Adrenal gland (tissue), 5 donors: ENCODE measurements around the gene CFAP70.

Source experiments
- CTCF ChIP-seq, 6 experiments: fragments of 450-650 bp in 4 of 6; fragments of 200-600 bp in 2 of 6; sonication (generic) in 1 of 6; IDR thresholded peaks; 1 replicate in 5 of 6; 2 replicates in 1 of 6; pipeline versions ENCODE4 v1.5.1 to v1.8.0; 2016 to 2021; ENCODE audit warnings: antibody characterized with exemption in 6 of 6, mild to moderate bottlenecking in 2 of 6, moderate library complexity in 1 of 6
- POLR2A ChIP-seq, 2 donors: fragments of 450-650 bp; IDR thresholded peaks; one replicate each; pipeline ENCODE4 v1.6.1; 2017; ENCODE audit warnings: antibody characterized with exemption in 2 of 2, mild to moderate bottlenecking in 2 of 2, moderate library complexity in 1 of 2
- donor health status: DM: no; HTN: no; CAD: no.

GRCh38 chr10:73333202-73333601 is 25.5 kb downstream of the CFAP70 start:
- no peak for TF ChIP-seq CTCF (IDR thresholded peaks at IDR 0.05)
- no peak for TF ChIP-seq POLR2A (IDR thresholded peaks at IDR 0.05)
